Liver (tissue), 9 donors: ENCODE measurements around the gene NGRN. TPM values are rescaled to one million over a fixed set of nuclear protein-coding genes. Genes with fewer than 3 reads are reported as not detected.
"Not testable (repeated sequence)": the region's sequence is repeated elsewhere in the genome, so short reads cannot be mapped to it uniquely, and the experiment has no call there.

Experiments used
- DNase-seq: peaks from one replicate; pipeline ENCODE4 v3.0.0-alpha.2; 2017; ENCODE audit warnings: low spot score
- H3K27ac ChIP-seq, 2 donors: one replicate each; pipeline ENCODE4 v1.7.0; 2013; ENCODE audit warnings: inconsistent platforms in 2 of 2, low read length in 2 of 2, control low read depth in 1 of 2, low read depth in 1 of 2, mild to moderate bottlenecking in 1 of 2
- H3K27me3 ChIP-seq, 4 donors: one replicate each; pipeline versions ENCODE4 v1.6.1 to v1.7.0; 2013; ENCODE audit warnings: low read length in 3 of 4, inconsistent platforms in 1 of 4, mild to moderate bottlenecking in 1 of 4, moderate library complexity in 1 of 4; ENCODE audit not compliant: control insufficient read depth in 4 of 4, insufficient read depth in 4 of 4
- H3K36me3 ChIP-seq, 4 donors: one replicate each; pipeline versions ENCODE4 v1.6.1 to v1.7.0; 2013; ENCODE audit warnings: low read length in 3 of 4, mild to moderate bottlenecking in 3 of 4, low read depth in 1 of 4, moderate library complexity in 1 of 4; ENCODE audit not compliant: control insufficient read depth in 4 of 4, insufficient read depth in 3 of 4
- H3K4me1 ChIP-seq, 4 donors: one replicate each; pipeline versions ENCODE4 v1.6.1 to v1.7.0; 2013; ENCODE audit warnings: low read length in 3 of 4, mild to moderate bottlenecking in 3 of 4, moderate library complexity in 1 of 4; ENCODE audit not compliant: control insufficient read depth in 4 of 4, insufficient read depth in 4 of 4
- H3K4me3 ChIP-seq, 3 donors: one replicate each; pipeline versions ENCODE4 v1.6.1 to v1.7.0; 2013; ENCODE audit warnings: low read length in 3 of 3, control low read depth in 1 of 3, low read depth in 1 of 3, mild to moderate bottlenecking in 1 of 3
- H3K9ac ChIP-seq, 2 donors: one replicate each; pipeline ENCODE4 v1.7.0; 2013; ENCODE audit warnings: low read length in 2 of 2, mild to moderate bottlenecking in 2 of 2, moderate library complexity in 2 of 2, control low read depth in 1 of 2, low read depth in 1 of 2
- H3K9me3 ChIP-seq, 4 donors: one replicate each; pipeline versions ENCODE4 v1.6.1 to v1.7.0; 2013; ENCODE audit warnings: low read length in 3 of 4; ENCODE audit not compliant: control insufficient read depth in 4 of 4
- EGR1 ChIP-seq, 2 donors: IDR thresholded peaks; 2 replicates each; pipeline ENCODE4 v1.6.1; 2016 to 2018; ENCODE audit warnings: antibody characterized with exemption in 2 of 2, low read depth in 2 of 2
- GABPA ChIP-seq, 2 donors: IDR thresholded peaks in 1 of 2; conservative IDR thresholded peaks in 1 of 2; 2 replicates each; pipeline ENCODE4 v1.6.1; 2016; ENCODE audit warnings: antibody characterized with exemption in 2 of 2, mild to moderate bottlenecking in 1 of 2, moderate library complexity in 1 of 2
- HNF4A ChIP-seq, 2 donors: conservative IDR thresholded peaks; 2 replicates each; pipeline ENCODE4 v1.6.1; 2016; ENCODE audit warnings: antibody characterized with exemption in 2 of 2, mild to moderate bottlenecking in 2 of 2
- HNF4G ChIP-seq: IDR thresholded peaks from 2 replicates; pipeline ENCODE4 v1.6.1; 2016; ENCODE audit warnings: antibody characterized with exemption
- REST ChIP-seq: IDR thresholded peaks from 2 replicates; pipeline ENCODE4 v1.6.1; 2016; ENCODE audit warnings: antibody characterized with exemption, mild to moderate bottlenecking
- RXRA ChIP-seq, 2 donors: IDR thresholded peaks; 2 replicates each; pipeline ENCODE4 v1.6.1; 2017 to 2018; ENCODE audit warnings: antibody characterized with exemption in 2 of 2, mild to moderate bottlenecking in 1 of 2
- TAF1 ChIP-seq: conservative IDR thresholded peaks from 2 replicates; pipeline ENCODE4 v1.6.1; 2016; ENCODE audit warnings: antibody characterized with exemption, mild to moderate bottlenecking
- YY1 ChIP-seq: IDR thresholded peaks from 2 replicates; pipeline ENCODE4 v1.6.1; 2016; ENCODE audit warnings: antibody characterized with exemption, mild to moderate bottlenecking
- WGBS: extraction: QIAGEN DNeasy Blood & Tissue Kit; methylation state at CpG from one replicate; pipeline ENCODE4 v1.1.7; 2013; 5-methylcytosine and 5-hydroxymethylcytosine counted together
- polyA plus RNA-seq, 2 donors: library from polyadenylated mRNA; stranded (reverse) in 1 of 2; unstranded in 1 of 2; fragments of 200-250 nt in 1 of 2; fragments of >200 nt in 1 of 2; fragmentation: Nextera tagmentation in 1 of 2; extraction: Ambion mirVana in 1 of 2; gene quantifications; one replicate each; pipeline versions ENCODE4 v1.2.1 to v1.2.3, GENCODE V29; 2013 to 2015
- total RNA-seq, 2 donors: library from RNA; depleted of rRNA; stranded (reverse); fragments of >200 nt; gene quantifications; one replicate each; pipeline ENCODE4 v1.2.3, GENCODE V29; 2014
- TF ChIP-seq, protein P1 (sequence below): IDR thresholded peaks from 2 replicates; pipeline ENCODE4 v1.6.1; 2016; ENCODE audit warnings: antibody characterized with exemption
- TF ChIP-seq, protein P2 (sequence below): IDR thresholded peaks from 2 replicates; pipeline ENCODE4 v1.6.1; 2016; ENCODE audit warnings: antibody characterized with exemption
- donor health status: healthy.
- donor health status: healthy.
- donor health status: healthy.
- donor health status: healthy.
- donor health status: healthy.

The NGRN gene
- total and polyA plus RNA-seq, 4 donors: 22.8 to 26.6 (median 24.9) TPM

GRCh38 chr15:90259524-90259923, 5.9 kb upstream of the NGRN start:
- WGBS: 86% methylated on average over 5 of the region's 5 CpGs
- DNase-seq: no peak
- TF ChIP-seq RXRA (IDR thresholded peaks at IDR 0.05): no peak
- TF ChIP-seq YY1: no peak
- TF ChIP-seq, protein P1, sequence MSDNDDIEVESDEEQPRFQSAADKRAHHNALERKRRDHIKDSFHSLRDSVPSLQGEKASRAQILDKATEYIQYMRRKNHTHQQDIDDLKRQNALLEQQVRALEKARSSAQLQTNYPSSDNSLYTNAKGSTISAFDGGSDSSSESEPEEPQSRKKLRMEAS: no peak
- no peak for TF ChIP-seq HNF4G
- no peak for TF ChIP-seq EGR1 (IDR thresholded peaks at IDR 0.05; ENCODE audit: low read depth in 2 of 2)
- no peak for TF ChIP-seq GABPA (IDR thresholded peaks at IDR 0.05 in 1 of 2, conservative IDR thresholded peaks at IDR 0.05 in 1 of 2)
- no peak for TF ChIP-seq HNF4A (conservative IDR thresholded peaks at IDR 0.05)
- TF ChIP-seq, protein P2, sequence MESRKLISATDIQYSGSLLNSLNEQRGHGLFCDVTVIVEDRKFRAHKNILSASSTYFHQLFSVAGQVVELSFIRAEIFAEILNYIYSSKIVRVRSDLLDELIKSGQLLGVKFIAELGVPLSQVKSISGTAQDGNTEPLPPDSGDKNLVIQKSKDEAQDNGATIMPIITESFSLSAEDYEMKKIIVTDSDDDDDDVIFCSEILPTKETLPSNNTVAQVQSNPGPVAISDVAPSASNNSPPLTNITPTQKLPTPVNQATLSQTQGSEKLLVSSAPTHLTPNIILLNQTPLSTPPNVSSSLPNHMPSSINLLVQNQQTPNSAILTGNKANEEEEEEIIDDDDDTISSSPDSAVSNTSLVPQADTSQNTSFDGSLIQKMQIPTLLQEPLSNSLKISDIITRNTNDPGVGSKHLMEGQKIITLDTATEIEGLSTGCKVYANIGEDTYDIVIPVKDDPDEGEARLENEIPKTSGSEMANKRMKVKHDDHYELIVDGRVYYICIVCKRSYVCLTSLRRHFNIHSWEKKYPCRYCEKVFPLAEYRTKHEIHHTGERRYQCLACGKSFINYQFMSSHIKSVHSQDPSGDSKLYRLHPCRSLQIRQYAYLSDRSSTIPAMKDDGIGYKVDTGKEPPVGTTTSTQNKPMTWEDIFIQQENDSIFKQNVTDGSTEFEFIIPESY: no peak
- TF ChIP-seq REST: no peak
- H3K36me3 ChIP-seq: no peaks in the 10 kb centered on the region
- no peaks in the 10 kb centered on the region for H3K27me3 ChIP-seq
- no peaks in the 10 kb centered on the region for H3K9me3 ChIP-seq
- no peak overlapping the region for H3K9ac ChIP-seq
- peaks cover 0 to 4% (median 2%) of the 10 kb centered on the region in 4 donors for H3K4me1 ChIP-seq
- H3K27ac ChIP-seq: no peak overlapping the region
- no peak overlapping the region for H3K4me3 ChIP-seq

DNA sequence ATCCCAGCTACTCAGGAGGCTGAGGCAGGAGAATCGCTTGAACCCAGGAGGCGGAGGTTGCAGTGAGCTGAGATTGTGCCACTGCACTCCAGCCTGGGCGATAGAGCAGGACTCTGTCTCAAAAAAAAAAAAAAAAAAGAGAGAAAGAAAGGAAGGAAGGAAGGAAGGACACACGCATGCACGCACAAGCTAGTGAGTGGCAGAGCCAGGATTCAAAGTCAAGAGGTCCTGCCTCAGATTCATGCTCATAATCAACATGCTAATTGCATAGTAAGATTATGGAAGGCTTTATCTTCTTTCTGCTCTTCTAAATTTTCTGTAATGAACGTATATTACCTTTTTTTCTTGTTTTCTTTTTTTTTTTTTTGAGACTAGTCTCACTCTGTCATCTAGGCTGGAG, 4.7 kb upstream of the NGRN start:
- H3K9ac ChIP-seq, H3K27me3 ChIP-seq, H3K9me3 ChIP-seq, H3K27ac ChIP-seq, H3K36me3 ChIP-seq, DNase-seq, H3K4me3 ChIP-seq: not testable (repeated sequence)
- WGBS: 85% methylated on average over 6 of the region's 6 CpGs
- peaks cover 0 to 10% (median 7%) of the 10 kb centered on the region in 4 donors for H3K4me1 ChIP-seq

DNA sequence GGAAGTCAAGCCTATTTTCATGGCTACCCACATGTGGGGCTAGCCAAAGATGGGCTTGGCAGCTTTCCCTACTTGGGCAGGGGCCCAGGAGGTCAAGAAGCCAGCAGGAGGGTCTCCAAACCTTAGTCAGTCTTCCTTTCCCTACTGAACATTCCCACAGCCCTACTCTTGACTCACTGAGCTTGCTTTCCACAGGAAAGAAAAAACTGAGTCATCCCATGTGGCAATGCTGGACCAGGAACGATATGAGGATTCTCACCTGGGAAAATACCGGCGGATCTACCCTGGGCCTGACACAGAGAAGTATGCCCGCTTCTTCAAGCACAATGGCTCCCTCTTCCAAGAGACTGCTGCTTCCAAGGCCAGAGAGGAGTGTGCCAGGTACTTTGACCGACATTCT, 3.7 kb upstream of the NGRN start:
- 88% methylated on average over 5 of the region's 5 CpGs for WGBS
- no peak overlapping the region for H3K9ac ChIP-seq
- H3K4me3 ChIP-seq: no peak overlapping the region
- no peaks in the 10 kb centered on the region for H3K36me3 ChIP-seq
- DNase-seq: no peak
- peaks cover 0 to 15% (median 11%) of the 10 kb centered on the region in 4 donors for H3K4me1 ChIP-seq
- H3K9me3 ChIP-seq: no peaks in the 10 kb centered on the region
- TF ChIP-seq GABPA (IDR thresholded peaks at IDR 0.05 in 1 of 2, conservative IDR thresholded peaks at IDR 0.05 in 1 of 2): no peak
- TF ChIP-seq TAF1: no peak
- no peaks in the 10 kb centered on the region for H3K27me3 ChIP-seq
- no peak overlapping the region for H3K27ac ChIP-seq
